ENCODE data around the gene ARHGAP33.

DNA sequence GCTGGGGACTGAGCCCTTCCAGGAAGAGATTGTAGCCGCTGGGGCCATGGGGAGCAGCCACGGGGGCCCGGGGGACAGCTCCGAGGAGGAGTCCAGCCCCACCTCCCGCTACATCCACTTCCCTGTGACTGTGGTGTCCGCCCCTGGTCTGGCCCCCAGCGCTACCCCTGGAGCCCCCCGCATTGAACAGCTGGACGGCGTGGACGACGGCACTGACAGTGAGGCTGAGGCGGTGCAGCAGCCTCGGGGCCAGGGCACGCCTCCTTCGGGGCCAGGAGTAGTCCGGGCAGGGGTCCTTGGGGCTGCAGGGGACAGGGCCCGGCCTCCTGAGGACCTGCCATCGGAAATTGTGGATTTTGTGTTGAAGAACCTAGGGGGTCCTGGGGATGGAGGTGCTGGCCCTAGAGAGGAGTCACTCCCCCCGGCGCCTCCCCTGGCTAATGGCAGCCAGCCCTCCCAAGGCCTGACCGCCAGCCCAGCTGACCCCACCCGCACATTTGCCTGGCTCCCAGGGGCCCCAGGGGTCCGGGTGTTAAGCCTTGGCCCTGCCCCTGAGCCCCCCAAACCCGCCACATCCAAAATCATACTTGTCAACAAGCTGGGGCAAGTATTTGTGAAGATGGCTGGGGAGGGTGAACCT lies 42.7 kb upstream of the ARHGAP33 start:
- TF ChIP-seq, protein P1, sequence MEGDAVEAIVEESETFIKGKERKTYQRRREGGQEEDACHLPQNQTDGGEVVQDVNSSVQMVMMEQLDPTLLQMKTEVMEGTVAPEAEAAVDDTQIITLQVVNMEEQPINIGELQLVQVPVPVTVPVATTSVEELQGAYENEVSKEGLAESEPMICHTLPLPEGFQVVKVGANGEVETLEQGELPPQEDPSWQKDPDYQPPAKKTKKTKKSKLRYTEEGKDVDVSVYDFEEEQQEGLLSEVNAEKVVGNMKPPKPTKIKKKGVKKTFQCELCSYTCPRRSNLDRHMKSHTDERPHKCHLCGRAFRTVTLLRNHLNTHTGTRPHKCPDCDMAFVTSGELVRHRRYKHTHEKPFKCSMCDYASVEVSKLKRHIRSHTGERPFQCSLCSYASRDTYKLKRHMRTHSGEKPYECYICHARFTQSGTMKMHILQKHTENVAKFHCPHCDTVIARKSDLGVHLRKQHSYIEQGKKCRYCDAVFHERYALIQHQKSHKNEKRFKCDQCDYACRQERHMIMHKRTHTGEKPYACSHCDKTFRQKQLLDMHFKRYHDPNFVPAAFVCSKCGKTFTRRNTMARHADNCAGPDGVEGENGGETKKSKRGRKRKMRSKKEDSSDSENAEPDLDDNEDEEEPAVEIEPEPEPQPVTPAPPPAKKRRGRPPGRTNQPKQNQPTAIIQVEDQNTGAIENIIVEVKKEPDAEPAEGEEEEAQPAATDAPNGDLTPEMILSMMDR (IDR thresholded peaks at IDR 0.05; ENCODE audit: borderline replicate concordance, extremely low read depth, low read length, poor library complexity, severe bottlenecking) = no peak
- no peak for TF ChIP-seq EZH2 (IDR thresholded peaks at IDR 0.05; ENCODE audit: borderline replicate concordance, low read depth, low read length, severe bottlenecking)

Measured in DND-41 (cell line).